ENCODE results near the gene ABTB2.

ABTB2 gene

GRCh38 chr11:34331736-34332135 lies 26.1 kb downstream of the ABTB2 start:
- DNase-seq (ENCODE audit: low spot score in 2 of 2) = no peak
- no peak overlapping the region for H3K4me3 ChIP-seq
- no peaks in the 10 kb centered on the region for H3K27me3 ChIP-seq (ENCODE audit: low read depth)
- no peaks in the 10 kb centered on the region for H3K4me1 ChIP-seq
- in situ Hi-C loops (cut with MboI; ENCODE audit: low sequenced_read_pairs) = no loop called here
- H3K36me3 ChIP-seq (replicated peaks) = no peaks in the 10 kb centered on the region
- no peaks in the 10 kb centered on the region for H3K9me3 ChIP-seq

DNA sequence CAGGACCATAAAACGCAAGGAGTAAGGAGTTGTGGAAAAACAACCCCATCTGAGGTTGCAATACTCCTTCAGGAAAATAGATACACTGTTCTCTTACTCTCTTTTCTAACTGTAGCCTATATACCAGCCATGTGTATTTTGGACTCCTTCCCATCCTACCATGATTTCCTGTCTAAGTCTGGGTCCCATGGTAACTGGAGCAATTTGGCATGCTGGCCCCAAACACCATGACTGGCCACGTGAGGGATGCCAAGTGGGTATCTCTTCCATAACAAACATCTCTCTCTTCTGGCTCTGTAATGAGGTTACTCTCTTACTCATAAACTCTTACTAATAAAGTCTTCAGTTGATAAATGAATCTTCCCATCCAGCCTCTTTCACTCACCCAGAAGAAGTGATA lies 26.5 kb downstream of the ABTB2 start:
- Histone ChIP-seq H3K9me3 (no peaks in the 10 kb centered on the region), H3K27me3 (ENCODE audit: low read depth) (no peaks in the 10 kb centered on the region), H3K4me3 (no peak overlapping the region), H3K36me3 (replicated peaks) (no peaks in the 10 kb centered on the region), H3K4me1 (no peaks in the 10 kb centered on the region)
- no peak for DNase-seq (ENCODE audit: low spot score in 2 of 2)
- in situ Hi-C loops (cut with MboI; ENCODE audit: low sequenced_read_pairs) = no loop called here

DNA sequence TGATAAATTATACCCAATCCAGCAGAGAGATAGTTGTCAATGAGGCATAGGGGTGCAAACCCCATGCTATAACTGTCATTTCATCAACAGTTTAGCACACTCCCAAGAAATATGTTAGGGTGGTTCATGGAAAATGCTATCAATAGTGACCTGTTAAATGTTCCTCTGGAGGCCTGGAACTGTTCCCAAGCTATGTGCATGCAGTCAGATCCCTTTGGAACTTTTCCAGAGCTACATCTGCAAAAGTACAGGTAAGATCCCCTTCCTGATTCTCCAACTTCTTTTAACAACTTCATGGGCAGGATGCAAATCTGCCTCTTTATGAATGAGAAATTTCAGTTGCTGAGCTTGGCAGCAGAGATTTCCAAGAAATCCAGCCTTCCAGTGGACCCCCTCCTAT lies 27.2 kb downstream of the ABTB2 start:
- H3K27me3 ChIP-seq (ENCODE audit: low read depth) = no peaks in the 10 kb centered on the region
- DNase-seq (ENCODE audit: low spot score in 2 of 2) = no peak
- in situ Hi-C loops (cut with MboI; ENCODE audit: low sequenced_read_pairs) = no loop called here
- no peaks in the 10 kb centered on the region for H3K4me1 ChIP-seq
- no peaks in the 10 kb centered on the region for H3K9me3 ChIP-seq
- no peak overlapping the region for H3K4me3 ChIP-seq
- no peaks in the 10 kb centered on the region for H3K36me3 ChIP-seq (replicated peaks)

DNA sequence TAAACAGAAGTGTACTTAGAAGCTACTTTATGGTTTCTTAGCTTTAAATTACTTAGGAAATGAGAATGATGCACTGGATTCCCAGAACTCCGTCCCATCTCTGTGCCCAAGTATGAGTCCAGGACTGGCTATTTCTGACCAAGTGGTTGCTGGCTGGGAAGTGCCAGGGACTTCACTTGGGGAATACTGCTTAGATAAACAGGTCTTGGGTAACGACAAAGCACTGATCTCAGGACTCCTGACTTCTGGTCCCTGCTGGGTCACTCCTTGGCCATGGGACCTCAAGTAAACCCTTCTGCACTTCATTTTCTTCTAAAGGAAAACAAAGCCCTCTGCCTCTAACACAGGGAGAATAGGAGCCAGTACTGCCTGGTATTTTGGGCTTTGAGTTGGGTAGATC lies 27.9 kb downstream of the ABTB2 start:
- no peak overlapping the region for H3K4me3 ChIP-seq
- no peaks in the 10 kb centered on the region for H3K9me3 ChIP-seq
- in situ Hi-C loops (cut with MboI; ENCODE audit: low sequenced_read_pairs) = no loop called here
- H3K4me1 ChIP-seq = no peaks in the 10 kb centered on the region
- H3K36me3 ChIP-seq (replicated peaks) = no peaks in the 10 kb centered on the region
- DNase-seq (ENCODE audit: low spot score in 2 of 2) = no peak
- H3K27me3 ChIP-seq (ENCODE audit: low read depth) = no peaks in the 10 kb centered on the region

DNA sequence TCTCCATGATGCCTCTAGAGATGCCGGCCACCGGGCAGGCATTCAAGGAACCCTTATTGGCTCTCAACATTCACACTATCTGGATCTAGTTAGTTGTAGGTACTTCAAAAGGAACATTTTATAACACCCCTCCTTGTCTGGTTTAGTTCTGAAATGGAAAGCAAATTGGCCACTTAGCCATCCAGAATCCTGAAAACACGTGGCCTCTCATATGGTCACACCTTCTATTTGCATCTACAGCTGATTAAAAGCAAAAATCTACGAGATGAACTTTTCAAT lies 29.2 kb downstream of the ABTB2 start:
- Histone ChIP-seq H3K27me3 (ENCODE audit: low read depth) (no peaks in the 10 kb centered on the region), H3K9me3 (no peaks in the 10 kb centered on the region), H3K36me3 (replicated peaks) (no peaks in the 10 kb centered on the region), H3K4me1 (no peaks in the 10 kb centered on the region), H3K4me3 (no peak overlapping the region)
- in situ Hi-C loops (cut with MboI; ENCODE audit: low sequenced_read_pairs) = no loop called here
- no peak for DNase-seq (ENCODE audit: low spot score in 2 of 2)

GRCh38 chr11:34327804-34328631 lies 29.8 kb downstream of the ABTB2 start:
- Histone ChIP-seq H3K9me3 (no peaks in the 10 kb centered on the region), H3K36me3 (replicated peaks) (no peaks in the 10 kb centered on the region), H3K4me1 (no peaks in the 10 kb centered on the region), H3K4me3 (no peak overlapping the region), H3K27me3 (ENCODE audit: low read depth) (no peaks in the 10 kb centered on the region)
- DNase-seq (ENCODE audit: low spot score in 2 of 2) = no peak
- in situ Hi-C loops (cut with MboI; ENCODE audit: low sequenced_read_pairs) = no loop called here

GRCh38 chr11:34324466-34324865 lies 33.3 kb downstream of the ABTB2 start:
- Histone ChIP-seq H3K36me3 (replicated peaks) (no peaks in the 10 kb centered on the region), H3K9me3 (no peaks in the 10 kb centered on the region), H3K27me3 (ENCODE audit: low read depth) (no peaks in the 10 kb centered on the region), H3K4me1 (no peaks in the 10 kb centered on the region), H3K4me3 (no peak overlapping the region)
- no peak for DNase-seq (ENCODE audit: low spot score in 2 of 2)
- in situ Hi-C loops (cut with MboI; ENCODE audit: low sequenced_read_pairs) = no loop called here

DNA sequence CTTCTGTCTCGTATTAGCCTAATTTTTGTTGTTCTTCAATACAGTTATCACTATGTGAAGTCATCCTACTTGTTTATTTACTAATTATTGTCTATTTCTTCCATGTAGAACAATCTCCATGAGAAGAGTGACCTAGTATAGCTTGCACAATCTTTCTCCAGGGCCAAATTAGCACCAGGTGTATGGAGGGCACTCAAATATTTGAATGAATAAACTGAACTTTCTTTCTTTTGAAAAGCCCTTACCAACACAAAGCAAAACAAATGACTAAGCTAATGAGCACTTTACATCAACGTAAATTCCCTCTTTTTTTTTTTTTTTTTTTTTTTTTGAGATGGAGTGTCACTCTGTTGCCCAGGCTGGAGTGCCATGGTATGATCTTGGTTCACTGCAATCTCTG lies 34.2 kb downstream of the ABTB2 start:
- H3K4me3 ChIP-seq = no peak overlapping the region
- H3K4me1 ChIP-seq = no peaks in the 10 kb centered on the region
- H3K27me3 ChIP-seq (ENCODE audit: low read depth) = no peaks in the 10 kb centered on the region
- in situ Hi-C loops (cut with MboI; ENCODE audit: low sequenced_read_pairs) = no loop called here
- no peaks in the 10 kb centered on the region for H3K36me3 ChIP-seq (replicated peaks)
- no peaks in the 10 kb centered on the region for H3K9me3 ChIP-seq
- no peak for DNase-seq (ENCODE audit: low spot score in 2 of 2)

DNA sequence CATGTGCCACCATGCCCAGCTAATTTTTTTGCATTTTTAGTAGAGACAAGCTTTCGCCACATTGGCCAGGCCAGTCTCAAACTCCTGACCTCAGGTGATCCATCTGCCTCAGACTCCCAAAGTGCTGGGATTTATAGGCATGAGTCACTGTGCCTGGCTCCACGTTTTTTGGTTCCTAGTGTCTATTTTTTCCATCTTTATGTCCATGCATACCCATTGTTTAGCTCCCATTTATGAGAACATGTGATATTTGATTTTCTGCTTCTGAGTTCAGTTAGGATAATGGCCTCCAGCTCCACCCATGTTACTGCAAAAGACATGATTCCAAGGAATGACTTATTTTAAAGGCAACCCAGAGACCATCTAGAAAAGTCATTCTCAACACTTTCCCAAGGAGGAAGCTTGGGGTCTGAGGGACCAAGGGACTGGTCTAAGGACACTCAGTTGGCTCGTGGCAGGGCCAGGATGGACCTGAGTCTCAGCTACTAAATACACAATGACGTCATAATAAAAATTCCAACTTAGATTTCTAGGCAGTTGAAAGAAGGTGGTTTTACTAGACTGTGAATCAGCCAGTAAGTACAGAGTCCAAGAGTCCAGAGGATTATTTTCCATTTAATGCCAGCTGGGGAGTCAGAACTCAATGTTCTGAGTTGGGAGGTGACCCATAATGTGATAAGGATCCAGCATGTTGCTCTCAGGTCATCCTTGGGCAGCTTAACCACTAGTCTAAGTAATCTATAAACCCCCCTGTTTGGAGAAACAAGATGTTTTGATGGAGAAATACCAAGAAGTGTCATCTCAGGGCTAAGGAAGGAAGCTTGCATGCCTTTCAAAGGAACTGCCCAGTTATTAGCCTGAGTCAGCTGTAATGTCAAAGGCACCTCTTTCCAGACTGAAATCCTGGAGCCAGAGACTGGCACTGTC lies 39.4 kb downstream of the ABTB2 start:
- Histone ChIP-seq H3K27me3 (ENCODE audit: low read depth) (no peaks in the 10 kb centered on the region), H3K4me3 (no peak overlapping the region), H3K4me1 (no peaks in the 10 kb centered on the region), H3K36me3 (replicated peaks) (no peaks in the 10 kb centered on the region), H3K9me3 (no peaks in the 10 kb centered on the region)
- no peak for DNase-seq (ENCODE audit: low spot score in 2 of 2)
- in situ Hi-C loops (cut with MboI; ENCODE audit: low sequenced_read_pairs) = no loop called here

- Histone ChIP-seq H3K36me3 (replicated peaks) (no peaks in the 10 kb centered on the region), H3K4me3 (no peak overlapping the region), H3K9me3 (no peaks in the 10 kb centered on the region), H3K27me3 (ENCODE audit: low read depth) (no peaks in the 10 kb centered on the region), H3K4me1 (no peaks in the 10 kb centered on the region)
- in situ Hi-C loops (cut with MboI; ENCODE audit: low sequenced_read_pairs) = no loop called here
- DNase-seq (ENCODE audit: low spot score in 2 of 2) = no peak
Measured at GRCh38 chr11:34317666-34318065, 40.1 kb downstream of the ABTB2 start.

- DNase-seq (ENCODE audit: low spot score in 2 of 2) = no peak
- Histone ChIP-seq H3K27me3 (ENCODE audit: low read depth) (no peaks in the 10 kb centered on the region), H3K4me1 (no peaks in the 10 kb centered on the region), H3K36me3 (replicated peaks) (no peaks in the 10 kb centered on the region), H3K9me3 (no peaks in the 10 kb centered on the region), H3K4me3 (no peak overlapping the region)
- in situ Hi-C loops (cut with MboI; ENCODE audit: low sequenced_read_pairs) = no loop called here
Measured at GRCh38 chr11:34317036-34317360, 40.8 kb downstream of the ABTB2 start.

DNA sequence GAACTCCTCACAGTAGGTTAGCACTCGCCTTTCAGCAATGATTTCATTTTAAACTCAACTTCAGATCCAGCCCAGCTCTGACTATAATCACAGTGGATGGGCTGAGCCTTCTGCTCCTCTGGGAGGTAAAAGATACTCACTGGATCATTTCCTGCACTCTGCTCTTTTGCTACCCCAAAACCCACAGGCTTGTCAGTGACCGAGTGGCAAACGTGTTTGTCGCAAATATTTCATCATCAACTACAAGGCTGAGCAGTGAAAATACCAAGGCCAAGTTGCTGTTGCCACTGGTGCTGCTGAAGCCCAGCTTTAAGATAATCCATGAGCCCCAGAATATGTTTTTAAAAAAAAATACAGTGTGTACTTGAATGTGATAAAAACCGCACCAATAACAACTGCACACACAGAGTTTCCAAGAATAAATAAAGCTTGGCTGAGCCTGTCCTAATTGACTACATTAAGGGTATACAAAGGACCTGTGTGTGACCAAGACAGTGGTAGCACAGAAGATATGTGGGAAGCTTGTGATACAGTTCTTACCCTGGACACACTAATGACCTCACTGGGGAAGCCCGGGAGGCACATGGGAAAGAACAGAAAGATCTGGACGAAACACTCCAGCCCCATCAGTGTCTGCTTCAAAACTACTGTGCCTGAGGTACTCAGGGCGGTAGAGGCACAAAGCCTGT lies 41.3 kb downstream of the ABTB2 start:
- no peak for DNase-seq (ENCODE audit: low spot score in 2 of 2)
- no peaks in the 10 kb centered on the region for H3K9me3 ChIP-seq
- no peaks in the 10 kb centered on the region for H3K36me3 ChIP-seq (replicated peaks)
- no peak overlapping the region for H3K4me3 ChIP-seq
- H3K27me3 ChIP-seq (ENCODE audit: low read depth) = no peaks in the 10 kb centered on the region
- in situ Hi-C loops (cut with MboI; ENCODE audit: low sequenced_read_pairs) = no loop called here
- no peaks in the 10 kb centered on the region for H3K4me1 ChIP-seq

- no peaks in the 10 kb centered on the region for H3K27me3 ChIP-seq (ENCODE audit: low read depth)
- in situ Hi-C loops (cut with MboI; ENCODE audit: low sequenced_read_pairs) = no loop called here
- H3K9me3 ChIP-seq = no peaks in the 10 kb centered on the region
- H3K4me1 ChIP-seq = no peaks in the 10 kb centered on the region; the same call in 1 of the 2 replicates
- no peak for DNase-seq (ENCODE audit: low spot score in 2 of 2)
- H3K36me3 ChIP-seq (replicated peaks) = no peaks in the 10 kb centered on the region
- H3K4me3 ChIP-seq = no peak overlapping the region
Measured at GRCh38 chr11:34315394-34315793, 42.4 kb downstream of the ABTB2 start.

DNA sequence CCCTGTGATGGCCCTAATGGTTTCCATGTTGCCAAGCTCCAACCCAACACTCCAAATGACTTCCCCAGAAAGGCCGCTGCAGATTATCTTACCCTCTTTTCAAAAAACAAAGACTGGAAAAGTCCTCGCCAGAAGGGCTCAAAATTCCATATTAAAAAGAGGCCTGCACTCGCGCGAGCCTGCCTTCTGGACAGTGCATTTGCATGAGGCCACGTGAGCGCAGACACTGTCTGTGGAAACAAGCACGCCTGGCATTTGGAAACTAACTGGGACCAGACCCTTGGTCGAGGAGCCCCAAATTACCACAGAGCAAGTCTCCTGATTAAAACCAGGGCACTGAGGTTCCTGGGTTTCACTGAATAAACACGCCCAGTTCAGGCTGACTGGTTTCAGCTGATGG lies 42.9 kb downstream of the ABTB2 start:
- in situ Hi-C loops (cut with MboI; ENCODE audit: low sequenced_read_pairs) = no loop called here
- no peaks in the 10 kb centered on the region for H3K9me3 ChIP-seq
- H3K4me1 ChIP-seq = peaks cover 4% of the 10 kb centered on the region; the same call in 1 of the 2 replicates
- DNase-seq (ENCODE audit: low spot score in 2 of 2) = no peak
- H3K36me3 ChIP-seq (replicated peaks) = no peaks in the 10 kb centered on the region
- no peaks in the 10 kb centered on the region for H3K27me3 ChIP-seq (ENCODE audit: low read depth)
- H3K4me3 ChIP-seq = no peak overlapping the region

Measured in HAP-1 (cell line).